Stimulated activated CD4-positive, alpha-beta T cell treated with anti-CD3 and anti-CD28 coated beads, TNF-alpha, amount 100 ng/mL, for 48 hours (primary cell): ENCODE data around the gene PHACTR3.
"Not testable (repeated sequence)": the region's sequence is repeated elsewhere in the genome, so short reads cannot be mapped to it uniquely, and the experiment has no call there.

Experiments
- DNase-seq, 3 donors: peaks; one replicate each; pipeline ENCODE4 v3.0.0-alpha.2; 2020; ENCODE audit warnings: low read depth in 3 of 3

Gene PHACTR3

DNA sequence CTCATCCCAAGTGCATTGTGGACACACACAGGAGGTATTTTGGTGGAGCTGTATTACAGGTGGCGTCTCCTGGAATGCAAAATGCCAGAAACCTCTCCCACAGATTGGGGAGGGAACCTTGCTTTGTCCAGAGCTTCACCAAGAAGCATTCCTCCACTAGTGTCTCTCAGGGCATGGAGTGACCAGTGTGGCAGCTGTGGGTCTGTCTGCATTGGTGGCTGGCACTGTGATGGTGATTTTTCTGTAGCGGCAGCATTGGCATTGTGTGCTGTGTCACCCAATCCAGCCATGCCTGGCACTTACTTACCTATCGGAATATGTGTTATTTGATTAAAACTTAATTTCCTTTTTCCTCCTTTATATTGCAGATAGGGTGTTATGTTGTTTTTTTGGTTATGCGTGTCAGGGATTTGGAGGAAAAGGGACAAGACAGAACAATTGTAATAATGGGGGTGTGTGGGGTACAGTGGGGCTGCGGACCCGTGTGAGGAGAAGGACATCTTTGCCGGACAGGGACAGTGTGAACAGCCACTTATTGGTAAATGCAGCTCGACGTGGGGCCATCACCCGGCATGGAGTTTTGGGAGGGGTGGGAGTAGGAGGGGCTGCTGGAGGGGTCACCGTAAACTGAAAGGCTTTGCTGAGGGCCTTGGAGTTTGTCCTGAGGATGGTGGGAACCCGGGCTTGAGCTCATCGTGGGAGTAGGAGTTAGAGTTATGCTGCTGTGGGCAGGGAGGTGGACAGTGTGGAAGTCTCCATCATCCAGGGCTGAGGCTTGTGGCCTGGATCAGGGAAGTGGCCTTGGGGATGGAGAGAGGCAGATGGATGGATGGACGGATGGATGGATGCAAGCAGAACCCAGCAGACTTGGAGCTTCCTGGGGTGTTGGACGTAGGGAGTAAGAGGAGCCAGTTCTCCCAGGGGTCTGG, 224.0 kb downstream of the PHACTR3 start:
- DNase-seq, result no peak

DNA sequence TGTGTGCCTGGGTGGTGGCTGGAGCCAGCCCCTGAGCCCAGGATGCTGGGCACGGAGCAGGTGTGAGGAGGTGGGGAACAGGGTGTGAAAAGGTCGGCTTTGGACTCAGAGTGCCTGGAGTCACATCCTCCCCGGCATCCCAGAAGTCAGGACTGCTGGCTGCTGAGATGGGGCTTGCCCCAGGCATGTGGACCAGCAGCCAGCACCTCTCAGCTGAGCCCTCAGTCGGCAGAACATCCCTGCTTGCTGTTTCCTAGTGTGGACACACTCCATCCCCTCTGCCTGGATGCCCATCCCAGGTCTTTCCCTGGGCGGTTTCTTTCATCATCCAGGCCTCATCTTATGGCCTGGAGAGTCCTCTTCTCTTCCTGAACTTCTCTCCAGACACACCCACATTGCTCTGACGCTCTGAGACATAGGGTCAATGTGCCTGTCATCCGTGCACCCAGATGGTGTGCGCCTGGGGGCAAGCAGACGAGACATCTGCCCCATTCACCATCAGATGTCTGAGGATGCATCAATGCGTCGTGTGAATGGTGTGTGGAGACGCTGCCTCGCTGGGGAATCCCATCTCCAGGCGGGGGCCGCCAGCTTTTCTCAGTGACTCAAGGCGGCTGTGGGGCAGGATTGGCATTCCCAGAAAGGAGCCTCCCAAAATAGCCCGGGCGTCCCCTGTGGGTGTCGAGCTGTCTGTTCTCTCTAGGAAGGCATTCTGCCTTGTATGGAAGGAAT, 224.9 kb downstream of the PHACTR3 start:
- no peak for DNase-seq

DNA sequence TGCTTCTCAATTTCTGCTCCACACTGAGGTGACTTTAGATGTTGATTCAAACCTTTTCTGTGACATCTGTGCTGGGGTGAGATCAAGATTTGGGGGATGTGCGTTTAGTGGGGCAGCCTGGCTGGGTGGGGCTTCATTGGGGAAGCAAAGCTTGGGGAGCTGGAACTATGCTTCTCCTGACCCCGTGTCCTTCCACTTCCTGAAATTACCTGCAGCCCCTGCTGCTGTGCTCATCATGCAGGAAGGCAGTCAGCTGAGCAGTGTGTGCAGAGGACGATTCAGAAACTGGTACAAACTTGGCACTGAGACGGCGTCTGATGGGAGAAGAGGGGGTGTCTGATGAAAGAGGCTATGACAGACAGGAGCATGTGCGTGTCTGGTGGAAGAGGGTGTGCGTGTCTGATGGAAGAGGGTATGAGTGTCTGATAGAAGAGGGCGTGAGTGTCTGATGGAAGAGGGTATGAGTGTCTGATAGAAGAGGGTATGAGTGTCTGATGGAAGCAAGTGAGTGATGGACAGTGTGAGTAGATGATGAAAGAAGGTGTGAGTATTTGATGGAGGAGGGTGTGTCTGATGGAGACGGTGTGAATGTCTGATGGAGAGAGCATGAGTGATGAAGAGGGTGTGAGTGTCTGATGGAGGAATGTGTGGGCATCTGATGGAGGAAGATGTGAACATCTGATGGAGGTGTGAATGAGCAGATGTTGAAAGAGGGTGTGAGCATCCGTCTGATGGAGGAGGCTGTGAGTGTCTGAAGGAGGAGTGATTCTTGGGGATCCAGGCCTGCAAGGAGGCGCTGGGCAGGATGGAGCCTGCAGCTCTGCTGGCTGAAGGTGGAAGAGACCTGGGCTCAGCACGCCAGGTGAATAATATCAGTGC, 225.7 kb downstream of the PHACTR3 start:
- no peak for DNase-seq

DNA sequence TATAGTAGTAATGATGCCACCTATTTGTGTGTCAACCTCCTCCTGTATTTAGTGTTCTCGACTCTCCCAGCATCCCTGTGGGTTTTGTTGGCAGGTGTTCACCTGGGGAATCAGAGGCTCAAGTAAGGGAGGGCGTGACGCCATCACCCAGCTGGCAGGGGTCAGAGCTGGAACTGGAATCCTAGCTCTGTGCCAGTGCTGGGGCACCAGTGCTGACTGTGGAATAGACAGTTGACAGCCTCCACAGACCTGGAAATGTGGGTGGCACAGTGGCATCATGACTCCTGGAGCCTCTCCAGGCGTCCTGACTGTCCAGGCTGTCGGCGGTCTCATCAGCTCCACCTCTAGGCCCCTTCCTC, 226.3 kb downstream of the PHACTR3 start:
- DNase-seq, result no peak

DNA sequence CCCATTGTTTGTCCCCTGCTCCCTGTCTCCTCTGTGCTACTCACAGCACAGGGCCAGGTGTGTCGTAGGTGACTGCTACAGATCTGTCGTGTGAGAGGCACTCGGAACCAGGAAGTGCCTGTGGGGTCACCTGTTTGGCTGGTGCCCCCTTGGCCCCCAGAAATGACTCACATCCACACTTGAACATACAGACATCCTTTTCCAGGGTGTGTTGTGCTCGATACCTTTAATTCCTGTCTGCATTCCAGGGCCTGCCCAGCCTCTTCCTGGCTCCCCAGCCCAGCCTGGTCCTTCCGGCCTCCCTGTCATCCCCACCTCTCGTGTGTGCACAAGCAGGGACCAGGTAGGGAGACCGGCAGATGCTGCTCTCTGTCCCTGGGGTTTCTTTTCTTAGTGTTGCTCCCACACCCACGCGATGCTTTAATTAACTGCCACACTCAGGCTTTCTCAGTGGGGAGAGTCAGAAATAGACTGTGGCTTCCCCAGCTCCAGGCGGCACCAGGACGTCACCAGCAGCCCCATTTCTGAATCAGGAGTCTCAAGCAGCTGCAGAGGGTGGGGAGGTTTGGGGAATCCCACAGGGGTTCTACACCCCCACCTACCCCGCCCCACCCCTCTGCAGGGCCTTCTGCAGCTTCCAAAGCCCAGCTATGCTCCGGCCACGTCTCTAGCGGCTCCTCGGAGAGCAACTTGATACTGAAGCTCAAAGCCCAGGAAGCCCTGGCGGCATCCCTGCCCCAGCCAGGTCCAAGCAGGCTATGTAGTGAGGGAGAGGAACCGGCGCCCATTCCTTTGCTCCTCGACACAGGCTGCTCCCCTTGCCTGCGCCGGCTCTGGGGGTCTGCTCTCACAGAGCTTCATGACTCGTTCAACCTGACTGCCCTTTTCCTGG, 226.9 kb downstream of the PHACTR3 start:
- DNase-seq, result no peak

DNA sequence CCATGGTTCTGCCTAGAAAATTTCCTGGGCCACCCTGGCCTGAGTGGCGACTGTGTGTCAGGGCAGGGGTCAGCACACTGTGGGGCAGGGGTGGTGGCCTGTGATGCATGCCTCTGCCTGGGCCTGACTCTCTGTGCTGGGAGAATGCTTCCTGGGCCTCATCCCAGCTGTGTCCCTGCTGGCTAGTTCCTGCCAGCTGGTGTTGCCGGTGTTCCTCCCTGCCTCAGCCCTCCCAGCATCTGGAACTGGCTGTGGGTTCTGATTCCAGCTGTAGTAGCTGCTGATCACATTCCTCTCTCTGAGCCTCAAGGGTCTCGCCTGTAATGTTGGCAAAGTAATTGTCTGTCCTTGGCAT, 227.6 kb downstream of the PHACTR3 start:
- no peak for DNase-seq

DNA sequence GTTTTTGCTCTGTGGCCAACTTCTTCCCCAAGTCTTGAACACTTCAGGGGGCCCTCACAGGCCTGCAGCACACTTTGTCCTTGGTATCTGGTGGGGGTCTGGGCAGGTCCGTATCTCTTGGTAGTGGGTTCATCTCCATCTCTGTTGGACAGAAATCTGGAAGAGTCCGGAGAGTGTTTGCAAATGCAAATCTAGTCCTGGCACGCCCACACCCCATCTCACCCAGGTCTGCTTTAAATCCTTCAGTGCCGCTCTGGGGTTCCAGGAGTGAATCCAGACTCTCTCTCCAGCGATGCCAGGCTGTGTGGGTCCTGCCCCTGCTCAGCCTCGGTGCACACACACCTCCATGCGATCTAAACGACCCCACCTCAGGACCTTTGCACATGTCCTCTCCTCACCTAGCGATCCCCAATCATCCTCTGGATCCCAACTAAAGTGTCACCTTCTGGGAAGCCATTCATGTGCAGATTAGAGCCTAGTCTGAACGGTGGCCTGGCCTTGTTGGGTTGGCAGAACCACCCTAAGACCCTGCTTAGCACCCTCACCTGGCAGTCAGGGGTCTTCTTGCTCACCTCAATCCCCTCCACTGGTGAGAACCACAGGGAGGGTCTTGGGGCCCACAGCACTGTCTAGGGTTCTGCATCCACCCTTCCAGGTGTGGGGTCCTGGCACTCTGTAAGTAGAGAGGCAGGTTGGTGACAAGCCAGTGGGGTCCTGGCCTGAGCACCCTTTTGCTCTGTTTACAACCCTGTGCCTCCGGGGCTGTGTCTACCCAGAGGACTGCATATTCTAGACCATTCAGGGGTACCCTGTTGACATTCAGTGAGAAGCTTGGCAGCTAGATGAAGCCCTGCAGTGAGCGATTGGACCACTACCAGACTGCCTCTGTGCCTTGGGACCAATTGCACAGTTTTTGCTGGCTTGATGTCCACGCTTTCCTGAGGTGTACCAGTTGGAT, 228.3 kb downstream of the PHACTR3 start:
- no peak for DNase-seq

DNA sequence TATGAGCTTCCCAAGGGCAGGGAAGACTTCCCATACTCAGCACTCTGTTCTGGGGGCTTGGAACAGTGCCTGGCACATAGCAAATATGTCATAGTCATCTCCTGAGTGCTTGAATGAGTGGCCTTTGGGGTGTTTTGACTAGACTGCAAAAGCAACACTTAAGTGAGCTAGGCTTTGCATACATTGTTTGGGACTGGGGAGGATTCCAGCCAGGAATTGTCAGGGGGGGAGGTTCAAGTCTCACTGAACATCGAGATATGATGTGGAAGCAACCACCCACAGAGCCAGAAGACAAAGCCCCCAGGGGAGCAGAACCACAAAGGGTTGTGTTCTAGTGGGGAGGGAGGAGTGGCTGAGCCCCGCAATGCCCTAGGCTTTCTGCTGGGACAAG, 230.7 kb downstream of the PHACTR3 start:
- DNase-seq, result no peak

DNA sequence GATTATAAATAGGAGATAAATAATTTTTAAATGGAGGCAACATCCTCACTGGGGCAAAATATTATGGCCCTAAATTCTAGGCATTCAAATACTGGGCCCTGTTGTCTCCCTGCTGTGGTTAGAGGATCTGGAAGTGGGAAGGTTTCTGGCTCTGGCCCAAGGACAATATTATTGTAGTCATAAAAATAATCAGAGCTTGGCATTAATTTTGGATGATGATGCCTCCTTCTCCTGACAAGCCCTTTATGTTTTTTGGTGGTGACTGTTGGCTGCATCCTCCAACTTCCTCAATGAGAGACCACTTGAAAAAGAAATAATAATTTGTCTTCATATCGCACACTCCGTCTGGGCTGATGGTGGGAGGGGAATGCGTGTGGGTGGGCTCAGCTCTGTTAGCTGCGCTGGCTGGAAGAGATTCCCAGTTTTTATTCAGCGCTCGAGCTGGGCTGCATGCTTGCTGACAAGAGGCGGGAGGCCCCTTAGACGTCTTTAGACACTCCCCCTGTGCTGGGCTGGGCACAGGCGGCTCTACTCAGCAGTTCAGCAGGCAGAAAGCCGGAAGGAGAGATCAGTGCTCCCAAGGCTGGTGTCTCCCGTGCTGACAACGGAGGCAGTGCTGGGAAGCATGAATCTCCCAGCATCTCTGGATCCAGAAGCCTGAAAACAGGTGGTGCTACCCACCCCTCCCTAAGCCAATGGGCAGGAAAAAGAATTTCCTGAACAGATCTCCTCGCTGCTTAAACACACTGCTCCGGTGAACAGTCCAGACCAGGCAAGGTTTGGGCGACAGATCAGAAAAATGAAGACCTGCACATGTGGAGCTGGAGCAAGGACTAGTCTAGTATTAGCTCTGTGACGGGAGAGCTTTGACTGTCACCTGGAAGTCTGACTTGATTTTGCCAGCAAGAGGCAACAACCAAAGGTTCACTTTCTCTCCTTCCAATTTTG, 231.4 kb downstream of the PHACTR3 start:
- DNase-seq, result no peak

DNA sequence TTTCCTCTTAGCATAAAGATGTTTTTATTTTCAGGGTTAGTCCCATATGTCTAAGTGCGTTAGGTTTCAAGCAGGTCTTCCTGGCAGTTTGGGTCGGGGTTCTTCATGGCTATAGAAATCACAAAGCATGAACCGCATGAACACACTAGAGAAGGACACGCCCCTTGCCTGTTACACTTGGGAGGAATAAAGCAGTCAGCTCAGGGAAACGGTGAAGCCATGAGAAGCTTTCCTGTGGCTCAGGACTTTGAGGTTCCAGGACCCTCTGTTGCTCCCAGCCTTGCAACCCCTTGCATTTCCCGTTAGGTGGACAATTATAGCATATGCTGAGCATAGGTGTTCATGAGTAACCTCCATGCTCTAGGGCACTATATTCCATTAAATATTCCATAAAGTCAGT, 232.4 kb downstream of the PHACTR3 start:
- no peak for DNase-seq

DNA sequence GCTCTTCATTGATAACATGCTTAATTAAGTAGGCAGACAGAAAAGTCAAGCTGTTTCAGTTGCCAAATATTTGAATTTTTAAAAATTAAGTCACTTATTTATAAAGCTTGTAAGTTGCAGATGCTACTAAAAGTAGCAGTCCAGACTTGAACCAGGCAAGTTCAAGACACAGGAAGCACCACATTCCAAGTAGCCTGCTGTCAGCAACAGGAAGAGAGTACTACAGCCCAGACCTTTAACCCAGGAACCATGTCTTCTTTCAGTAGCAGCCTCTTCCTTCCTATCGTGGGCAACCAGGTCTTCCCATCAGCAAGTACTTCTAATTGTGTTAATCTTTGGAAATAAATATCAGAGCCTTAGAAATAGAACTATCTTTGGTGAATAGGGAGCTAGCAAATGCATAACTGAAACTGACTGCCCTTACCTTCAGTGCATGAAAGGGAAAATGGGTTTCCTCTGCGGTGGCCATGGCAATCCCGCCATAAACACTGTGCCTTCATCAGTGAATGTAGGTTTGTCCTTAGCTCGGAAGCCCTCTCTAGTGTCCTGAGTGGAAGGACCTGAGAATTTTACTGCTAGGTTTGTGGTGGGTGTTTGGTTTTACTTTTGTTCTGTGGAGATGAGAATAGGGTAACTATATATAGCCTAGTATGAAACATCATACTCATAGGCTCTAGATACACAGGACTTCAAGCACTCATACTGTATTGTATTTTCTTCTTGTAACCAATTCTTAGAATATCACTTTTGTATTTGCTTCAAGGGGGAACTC, 233.5 kb downstream of the PHACTR3 start:
- DNase-seq, result no peak

DNA sequence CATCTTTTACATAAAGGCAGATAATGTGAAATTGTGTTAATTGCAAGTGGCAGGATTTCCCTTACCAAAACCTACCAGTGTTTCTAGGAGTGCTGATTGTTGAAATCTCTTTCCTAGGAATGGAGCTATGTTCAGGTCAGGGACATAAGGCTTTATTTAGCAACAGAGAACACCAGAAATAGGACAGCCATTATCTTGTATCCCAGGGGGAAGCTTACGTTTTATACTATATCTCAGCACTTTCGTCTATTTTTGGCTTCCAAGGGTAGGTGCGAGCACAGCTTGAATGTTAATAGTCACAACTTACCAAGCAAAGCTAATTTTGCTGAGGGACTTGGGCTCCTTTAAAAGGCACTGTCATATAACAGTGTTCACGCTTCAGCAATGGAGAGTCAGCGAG, 235.1 kb downstream of the PHACTR3 start:
- DNase-seq, result no peak

DNA sequence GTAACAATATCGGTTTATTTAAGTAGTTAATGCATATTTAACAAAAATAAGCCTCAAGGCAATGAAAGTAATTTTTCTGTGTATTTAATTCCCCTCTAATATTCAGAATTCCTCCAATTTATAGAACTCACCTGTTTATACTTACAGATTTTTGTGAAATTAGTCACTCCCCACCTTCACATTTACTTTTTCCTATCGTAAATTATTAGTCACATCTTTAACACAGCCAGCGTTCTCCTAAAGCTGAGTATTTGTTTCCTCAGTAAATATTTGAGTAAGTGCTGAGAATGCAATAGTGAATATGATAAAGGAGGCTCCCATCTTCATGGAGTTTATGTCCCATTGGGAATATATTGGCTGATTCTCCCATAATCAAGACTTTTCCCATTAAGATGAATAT, 241.1 kb downstream of the PHACTR3 start:
- no peak for DNase-seq

DNA sequence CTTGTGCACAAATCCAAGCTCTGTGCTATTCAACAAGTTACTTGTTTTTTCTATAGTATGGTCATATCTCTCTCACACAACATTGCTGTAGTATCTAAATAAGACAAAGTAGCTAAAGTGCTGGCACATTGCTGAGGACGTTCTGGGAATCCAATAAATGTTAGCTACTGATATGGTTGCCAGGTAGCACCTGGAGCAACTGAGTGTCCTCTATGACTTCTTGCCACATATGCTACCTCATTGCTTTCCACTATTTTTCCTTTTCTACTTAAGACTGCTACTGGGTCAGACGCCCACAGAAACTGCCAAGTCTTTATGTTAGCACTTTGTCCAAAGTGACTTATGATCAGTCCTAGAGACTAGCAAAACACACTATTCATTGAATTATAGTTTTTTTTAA, 243.8 kb downstream of the PHACTR3 start:
- no peak for DNase-seq

DNA sequence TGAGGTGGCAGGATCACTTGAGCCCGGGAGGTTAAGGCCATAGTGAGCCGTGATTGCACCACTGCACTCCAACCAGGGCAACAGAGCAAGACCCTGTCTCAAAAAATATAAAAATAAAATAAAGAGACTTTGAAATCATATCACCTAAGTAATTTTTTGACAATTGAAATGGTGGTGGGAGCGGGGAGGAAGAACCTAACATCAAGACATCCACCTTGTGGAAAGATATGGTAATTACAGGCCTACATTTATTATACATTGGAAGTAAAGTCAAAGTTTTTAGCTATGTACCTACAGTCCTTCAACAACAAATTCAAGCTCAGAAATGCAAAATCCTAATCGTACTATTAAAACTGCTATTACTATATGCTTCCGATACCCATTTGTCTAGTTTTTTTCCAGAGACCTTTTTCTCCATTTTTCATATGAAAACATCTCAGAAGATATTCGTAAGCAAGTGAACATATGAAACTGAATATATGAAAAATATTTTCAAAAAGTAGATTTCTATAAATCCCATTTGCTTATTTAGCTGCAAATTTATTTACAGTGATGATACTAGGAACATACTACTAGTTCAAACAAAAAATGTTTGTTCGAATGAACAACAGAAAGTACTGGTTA, 245.8 kb downstream of the PHACTR3 start:
- DNase-seq, result no peak

DNA sequence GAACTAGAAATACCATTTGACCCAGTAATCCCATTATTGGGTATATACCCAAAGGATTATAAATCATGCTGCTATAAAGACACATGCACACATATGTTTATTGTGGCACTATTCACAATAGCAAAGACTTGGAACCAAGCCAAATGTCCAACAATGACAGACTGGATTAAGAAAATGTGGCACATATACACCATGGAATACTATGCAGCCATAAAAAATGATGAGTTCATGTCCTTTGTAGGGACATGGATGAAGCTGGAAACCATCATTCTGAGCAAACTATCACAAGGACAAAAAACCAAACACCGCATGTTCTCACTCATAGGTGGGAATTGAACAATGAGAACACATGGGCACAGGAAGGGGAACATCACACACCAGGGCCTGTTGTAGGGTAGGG, 252.2 kb downstream of the PHACTR3 start:
- not testable (repeated sequence) for DNase-seq

DNA sequence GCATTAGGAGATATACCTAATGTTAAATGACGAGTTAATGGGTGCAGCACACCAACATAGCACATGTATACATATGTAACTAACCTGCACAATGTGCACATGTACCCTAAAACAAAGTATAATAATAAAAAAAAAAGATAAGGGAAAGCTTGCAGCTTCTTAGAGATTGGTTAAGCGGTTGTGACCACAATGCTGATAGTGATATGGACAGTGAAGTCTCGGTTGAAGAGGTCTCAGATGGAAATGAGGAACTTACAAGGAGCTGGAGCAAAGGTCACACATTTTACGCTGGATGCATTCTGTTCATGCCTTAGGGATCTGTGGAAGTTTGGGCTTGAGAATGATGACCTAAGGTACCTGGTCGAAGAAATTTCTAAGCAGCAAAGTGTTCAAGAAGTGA, 252.6 kb downstream of the PHACTR3 start:
- DNase-seq, result not testable (repeated sequence)

DNA sequence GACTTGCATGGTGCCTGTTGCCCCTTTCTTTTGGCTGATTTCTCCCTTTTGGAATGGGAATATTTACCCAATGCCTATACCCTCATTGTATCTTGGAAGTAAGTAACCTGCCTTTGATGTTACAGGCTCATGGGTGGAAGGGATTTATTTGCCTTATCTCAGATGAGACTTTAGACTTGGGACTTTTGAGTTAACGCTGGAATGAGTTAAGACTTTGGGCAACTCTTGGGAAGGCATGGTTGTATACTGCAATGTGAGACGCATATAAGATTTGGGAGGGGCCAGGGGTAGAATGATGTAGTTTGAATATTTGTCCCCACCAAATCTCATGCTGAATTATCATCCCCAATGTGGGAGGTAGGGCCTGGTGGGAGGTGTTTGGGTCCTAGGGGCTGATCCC, 253.6 kb downstream of the PHACTR3 start:
- no peak for DNase-seq
